Stimulated activated CD8-positive, alpha-beta memory T cell treated with anti-CD3 and anti-CD28 coated beads, Interleukin-15, amount 100 ng/mL, for 1 hour (primary cell): ENCODE results near the gene ZFPM1.
"Not testable (repeated sequence)": the region's sequence is repeated elsewhere in the genome, so short reads cannot be mapped to it uniquely, and the experiment has no call there.

Experiments used
- DNase-seq: peaks from one replicate; pipeline ENCODE4 v3.0.0-alpha.2; 2020; ENCODE audit warnings: low read depth

ZFPM1 gene

DNA sequence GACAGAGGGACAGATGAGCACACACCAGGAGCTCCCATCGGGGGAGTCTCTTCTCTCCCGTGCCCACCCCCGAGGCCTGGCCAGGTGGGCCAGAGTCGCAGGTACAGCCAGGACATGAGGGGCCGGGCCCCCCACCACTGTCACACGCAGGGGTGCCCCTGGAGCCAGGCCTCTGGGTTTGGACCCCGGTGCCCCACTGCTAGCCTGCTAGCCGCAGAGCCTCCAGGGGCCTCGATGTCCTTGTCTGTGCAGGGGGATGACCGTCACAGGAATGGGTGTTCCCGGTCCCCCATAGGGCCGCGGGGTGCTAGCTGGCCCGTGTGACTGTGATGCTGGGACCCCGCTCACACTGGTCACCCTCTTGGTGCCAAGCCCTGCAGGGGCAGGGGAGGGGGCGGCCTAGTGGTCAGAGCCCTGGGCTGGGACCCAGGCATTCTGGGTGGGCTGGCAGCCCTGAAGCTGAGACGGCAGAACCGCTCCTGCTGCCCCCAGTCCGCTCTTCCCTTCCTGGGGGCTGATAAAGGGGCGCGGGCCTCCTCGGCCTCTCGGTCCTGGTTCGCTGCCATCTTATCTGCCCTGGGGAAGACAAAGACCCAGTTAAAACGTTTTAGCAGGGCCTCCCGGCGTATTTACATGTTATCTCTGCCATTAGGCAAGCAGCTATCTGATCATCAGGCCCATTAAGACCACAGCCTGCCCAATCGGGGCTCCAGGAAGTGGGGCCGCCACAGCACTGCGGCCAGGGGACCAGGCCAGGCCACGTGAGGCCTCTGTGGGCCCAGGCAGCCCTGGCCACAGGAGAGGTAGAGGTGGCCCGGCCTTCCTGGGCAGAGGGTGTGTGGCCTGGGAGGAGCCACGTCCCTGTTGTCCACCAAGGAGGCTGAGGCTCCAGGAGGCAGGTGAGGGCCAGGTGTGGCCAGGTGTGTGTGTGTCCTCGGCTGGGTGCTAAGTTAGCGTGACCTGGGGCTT, 59.9 kb downstream of the ZFPM1 start:
- DNase-seq: no peak

DNA sequence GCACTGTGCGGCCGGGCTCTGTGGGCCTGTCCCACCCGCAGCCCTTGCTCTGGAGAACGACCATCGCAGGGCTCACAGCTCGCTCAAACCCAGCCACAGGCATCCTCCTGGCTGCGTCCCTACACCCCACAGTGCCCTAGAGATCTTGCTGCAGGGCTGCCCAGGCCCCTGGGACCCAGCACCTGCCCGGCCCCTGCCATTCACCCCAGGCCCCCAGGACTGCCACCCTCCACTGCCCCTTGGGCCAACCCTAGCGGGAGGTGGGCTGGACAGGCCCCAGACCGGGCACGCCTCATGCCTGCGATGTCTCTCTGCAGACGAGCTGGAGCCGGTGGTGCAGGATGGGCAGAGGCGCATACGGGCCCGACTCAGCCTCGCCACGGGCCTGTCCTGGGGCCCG, 61.0 kb downstream of the ZFPM1 start:
- no peak for DNase-seq

DNA sequence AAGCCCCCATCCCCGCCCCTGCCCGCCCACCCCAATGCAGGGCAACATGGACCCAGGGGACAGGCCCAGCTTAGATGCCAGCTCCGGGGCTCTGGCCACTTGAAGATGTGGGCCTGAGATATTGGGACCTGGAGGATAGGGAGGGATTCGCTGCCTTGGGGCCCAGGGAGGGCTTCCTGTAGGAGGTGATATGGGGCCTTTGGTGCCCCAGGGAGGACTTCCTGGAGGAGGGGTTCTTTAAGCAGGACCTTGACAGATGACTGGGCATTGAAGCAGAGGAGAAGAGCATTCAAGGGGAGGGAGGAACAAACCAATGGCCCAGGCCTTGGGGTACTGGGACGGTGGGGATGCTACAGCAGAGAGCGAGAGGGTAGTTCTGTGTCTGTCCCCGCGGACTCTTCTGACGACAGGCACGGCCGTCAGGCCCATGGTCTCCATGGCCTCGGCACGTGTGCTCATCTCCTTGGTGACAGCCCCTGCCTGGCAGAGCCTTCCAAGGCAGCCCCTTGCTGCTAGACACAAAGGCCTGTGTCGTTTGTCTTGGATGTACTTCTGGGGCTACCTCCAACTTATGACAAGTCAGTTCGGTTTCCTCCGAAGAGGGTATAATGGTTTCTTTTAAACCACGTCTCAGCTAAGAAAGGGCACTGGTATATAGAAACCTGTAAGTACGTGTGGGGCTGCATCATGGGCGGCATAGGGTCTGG, 61.6 kb downstream of the ZFPM1 start:
- DNase-seq: no peak

DNA sequence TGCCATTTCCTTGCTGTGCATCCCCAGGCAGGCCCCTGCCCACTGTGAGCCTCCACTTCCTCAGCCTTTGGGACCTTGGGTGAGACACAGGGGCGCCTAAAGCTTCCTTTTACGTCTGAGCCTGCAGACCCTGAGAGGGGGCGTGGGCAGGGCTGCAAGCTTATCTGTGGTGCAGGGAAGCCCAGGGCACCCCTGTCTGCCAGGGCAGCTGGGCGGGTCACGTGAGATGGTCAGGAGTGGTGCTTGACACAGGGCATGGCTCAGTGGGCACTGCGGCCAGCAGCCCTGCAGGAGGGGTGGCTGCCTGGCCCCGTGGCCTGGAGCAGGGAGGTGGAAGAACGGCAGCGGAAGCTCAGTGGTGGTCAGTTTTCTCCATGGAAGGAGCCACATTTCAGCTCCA, 62.3 kb downstream of the ZFPM1 start:
- no peak for DNase-seq

DNA sequence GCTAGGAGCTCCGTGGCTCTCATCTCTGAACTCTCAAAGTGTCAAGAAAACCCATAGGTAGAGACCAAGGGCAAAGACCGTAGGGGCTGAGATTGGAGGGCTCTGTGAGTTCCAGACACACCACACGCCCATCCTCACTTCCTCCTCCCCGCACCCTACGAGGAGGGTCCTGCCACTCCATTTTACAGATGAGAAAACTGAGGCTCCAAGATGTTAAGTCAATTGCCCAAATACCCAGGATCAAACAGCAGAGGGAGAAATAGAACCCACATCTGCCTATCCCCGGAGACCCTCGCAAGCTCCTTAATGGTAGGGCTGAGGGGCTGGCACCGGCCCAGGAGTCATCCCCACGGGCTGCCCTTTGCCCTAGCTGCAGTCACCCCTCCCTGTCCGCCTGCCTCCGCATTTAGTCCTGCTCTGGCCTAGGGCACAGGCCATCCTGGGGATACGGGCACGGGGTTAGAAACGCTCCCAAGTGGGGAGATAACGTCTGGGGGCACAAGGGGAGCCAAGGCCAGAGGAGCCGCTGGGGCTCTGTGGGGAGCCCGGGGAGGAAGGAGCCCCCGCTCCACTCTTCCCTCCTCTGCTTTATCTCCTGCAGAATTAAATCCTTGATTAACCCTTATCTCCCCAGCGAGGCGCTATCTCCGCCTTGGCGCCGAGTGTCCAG, 63.0 kb downstream of the ZFPM1 start:
- no peak for DNase-seq

DNA sequence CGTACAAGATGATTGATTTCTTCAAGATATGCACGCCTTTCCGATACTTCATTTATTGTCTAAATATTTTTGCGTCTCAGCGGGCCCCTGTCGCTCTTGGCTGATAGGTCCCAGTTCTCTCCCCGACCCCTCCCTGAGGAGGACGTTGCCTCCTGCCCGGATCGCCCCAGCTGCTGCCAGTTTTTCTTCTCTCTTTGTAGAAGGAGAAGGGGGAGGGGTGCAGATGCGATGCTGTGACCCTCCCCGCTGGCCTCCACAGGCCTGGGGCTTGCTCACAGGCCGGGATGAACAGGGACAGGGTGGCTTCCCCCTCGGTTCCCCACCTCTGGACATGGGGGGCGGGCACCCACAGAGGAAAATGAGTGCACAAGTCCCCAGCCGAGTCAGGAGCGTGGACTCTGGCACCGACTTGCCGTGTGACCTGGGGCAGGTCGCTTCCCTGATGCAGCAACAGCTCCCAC, 63.6 kb downstream of the ZFPM1 start:
- no peak for DNase-seq

DNA sequence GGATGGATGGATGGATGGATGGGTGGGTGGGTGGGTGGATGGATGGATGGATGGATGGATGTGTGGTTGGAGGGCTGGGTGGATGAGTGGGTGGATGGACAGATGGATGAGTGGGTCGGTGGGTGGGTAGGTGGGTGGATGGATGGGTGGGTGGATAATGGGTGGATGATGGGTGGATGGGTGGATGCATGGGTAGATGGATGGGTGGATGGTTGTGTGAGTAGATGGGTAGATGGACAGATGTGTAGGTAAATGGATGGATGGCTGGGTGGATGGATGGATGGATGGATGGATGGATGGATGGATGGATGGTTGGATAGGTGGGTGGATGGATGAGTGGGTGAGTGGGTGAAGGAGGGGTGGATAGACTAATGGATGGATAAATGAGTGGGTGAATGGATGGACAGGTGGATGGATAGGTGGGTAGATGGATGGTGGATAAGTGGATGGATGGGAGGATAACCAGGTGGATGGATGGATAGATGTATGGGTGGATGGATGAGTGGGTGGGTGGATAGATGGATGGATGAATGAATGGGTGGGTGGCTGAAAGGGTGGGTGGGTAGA, 64.2 kb downstream of the ZFPM1 start:
- DNase-seq: not testable (repeated sequence)

DNA sequence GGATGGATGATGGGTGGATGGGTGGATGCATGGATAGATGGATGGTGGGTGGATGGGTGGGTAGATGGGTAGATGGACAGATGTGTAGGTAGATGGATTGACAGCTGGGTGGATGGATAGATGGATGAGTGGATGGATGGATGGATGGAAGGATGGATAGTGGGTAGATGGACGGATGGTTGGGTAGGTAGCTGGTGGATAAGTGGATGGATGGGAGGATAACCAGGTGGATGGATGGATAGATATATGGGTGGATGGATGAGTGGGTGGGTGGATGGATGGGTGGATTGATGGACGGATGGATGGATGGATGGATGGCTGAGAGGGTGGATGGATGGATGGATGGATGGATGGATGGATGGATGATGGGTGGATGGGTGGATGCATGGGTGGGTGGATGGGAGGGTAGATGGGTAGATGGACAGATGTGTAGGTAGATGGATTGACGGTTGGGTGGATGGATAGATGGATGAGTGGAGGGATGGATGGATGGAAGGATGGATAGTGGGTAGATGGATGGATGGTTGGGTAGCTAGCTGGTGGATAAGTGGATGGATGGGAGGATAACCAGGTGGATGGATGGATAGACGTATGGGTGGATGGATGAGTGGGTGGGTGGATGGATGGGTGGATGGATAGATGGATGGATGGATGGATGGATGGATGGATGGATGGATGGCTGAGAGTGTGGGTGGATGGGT, 65.5 kb downstream of the ZFPM1 start:
- not testable (repeated sequence) for DNase-seq

DNA sequence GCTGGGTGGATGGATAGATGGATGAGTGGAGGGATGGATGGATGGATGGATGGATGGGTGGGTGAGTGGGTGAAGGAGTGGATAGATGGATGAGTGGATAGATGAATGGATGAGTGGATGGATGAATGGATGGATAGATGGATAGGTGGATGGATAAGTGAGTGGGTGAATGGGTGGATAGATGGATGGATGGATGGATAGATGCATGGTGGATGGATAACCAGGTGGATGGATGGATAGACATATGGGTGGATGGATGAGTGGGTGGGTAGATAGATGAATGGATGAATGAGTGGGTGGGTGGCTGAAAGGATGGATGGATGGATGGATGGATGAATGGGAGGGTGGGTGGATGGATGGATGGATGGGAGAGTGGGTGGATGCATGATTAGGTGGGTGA, 66.2 kb downstream of the ZFPM1 start:
- DNase-seq: no peak

DNA sequence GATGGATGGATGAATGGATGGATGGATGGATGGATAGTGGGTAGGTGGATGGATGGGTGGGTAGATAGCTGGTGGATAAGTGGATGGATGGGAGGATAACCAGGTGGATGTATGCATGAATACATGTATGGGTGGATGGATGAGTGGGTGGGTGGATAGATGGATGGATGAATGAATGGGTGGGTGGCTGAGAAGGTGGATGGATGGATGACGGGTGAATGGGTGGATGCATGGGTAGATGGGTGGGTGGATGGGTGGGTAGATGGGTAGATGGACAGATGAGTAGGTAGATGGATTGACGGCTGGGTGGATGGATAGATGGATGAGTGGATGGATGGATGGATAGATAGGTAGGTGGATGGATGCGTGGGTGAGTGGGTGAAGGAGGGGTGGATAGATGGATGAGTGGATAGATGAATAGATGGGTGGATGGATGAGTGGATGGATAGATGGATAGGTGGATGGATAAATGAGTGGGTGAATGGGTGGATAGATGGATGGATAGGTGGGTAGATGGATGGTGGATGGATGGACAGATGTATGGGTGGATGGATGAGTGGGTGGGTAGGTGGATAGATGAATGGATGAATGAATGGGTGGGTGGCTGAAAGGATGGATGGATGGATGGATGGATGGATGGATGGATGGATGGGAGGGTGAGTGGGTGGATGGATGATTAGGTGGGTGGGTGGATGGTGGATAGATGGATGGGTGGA, 67.0 kb downstream of the ZFPM1 start:
- DNase-seq: no peak

DNA sequence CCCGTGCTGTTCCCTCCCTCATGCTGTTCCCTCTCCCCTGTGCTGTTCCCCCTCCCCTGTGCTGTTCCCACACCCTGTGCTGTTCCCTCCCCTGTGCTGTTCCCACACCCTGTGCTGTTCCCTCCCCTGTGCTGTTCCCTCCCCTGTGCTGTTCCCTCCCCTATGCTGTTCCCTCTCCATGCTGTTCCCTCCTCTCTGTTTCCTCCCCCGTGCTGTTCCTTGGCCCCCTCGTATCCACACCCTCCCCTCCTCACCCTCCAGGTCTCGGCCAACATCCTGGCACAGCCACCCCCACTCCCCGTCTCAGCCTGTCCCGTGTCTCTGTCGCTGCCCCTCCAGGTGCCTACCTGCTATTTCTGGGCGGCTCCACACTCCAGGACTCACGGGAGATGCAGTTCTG, 68.6 kb downstream of the ZFPM1 start:
- no peak for DNase-seq

DNA sequence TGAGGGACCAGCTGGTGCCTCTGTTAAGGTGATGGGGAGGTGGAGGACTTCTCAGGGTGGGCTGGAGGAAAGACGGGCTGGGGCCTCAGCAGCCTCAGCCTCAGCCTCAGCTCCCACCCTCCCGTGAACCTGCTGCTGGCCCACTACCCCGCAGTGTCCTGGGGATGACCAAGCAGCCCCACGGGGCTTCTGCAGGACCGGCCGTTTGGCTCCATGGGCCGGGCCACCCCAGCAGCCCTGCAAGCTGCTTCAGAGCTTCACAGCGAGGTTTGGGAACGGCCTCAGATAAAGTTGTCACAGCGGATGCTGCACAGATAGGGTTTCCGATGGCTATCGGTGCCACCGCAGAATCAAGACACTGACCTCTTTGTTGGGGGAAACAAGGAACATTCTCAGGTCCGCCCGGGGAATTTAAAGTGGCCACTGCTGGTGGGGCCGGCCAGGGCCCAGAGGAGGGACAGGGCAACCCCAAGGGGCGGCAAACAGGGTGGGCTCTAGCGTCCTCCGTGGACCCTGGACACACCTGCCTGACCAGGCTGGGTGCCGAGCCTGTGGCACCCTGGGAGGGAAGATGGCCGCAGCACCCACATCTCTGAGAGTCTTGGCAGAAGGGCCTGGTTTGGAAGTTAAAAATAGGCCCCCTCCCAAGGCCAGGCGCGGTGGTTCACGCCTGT, 69.3 kb downstream of the ZFPM1 start:
- DNase-seq: no peak

DNA sequence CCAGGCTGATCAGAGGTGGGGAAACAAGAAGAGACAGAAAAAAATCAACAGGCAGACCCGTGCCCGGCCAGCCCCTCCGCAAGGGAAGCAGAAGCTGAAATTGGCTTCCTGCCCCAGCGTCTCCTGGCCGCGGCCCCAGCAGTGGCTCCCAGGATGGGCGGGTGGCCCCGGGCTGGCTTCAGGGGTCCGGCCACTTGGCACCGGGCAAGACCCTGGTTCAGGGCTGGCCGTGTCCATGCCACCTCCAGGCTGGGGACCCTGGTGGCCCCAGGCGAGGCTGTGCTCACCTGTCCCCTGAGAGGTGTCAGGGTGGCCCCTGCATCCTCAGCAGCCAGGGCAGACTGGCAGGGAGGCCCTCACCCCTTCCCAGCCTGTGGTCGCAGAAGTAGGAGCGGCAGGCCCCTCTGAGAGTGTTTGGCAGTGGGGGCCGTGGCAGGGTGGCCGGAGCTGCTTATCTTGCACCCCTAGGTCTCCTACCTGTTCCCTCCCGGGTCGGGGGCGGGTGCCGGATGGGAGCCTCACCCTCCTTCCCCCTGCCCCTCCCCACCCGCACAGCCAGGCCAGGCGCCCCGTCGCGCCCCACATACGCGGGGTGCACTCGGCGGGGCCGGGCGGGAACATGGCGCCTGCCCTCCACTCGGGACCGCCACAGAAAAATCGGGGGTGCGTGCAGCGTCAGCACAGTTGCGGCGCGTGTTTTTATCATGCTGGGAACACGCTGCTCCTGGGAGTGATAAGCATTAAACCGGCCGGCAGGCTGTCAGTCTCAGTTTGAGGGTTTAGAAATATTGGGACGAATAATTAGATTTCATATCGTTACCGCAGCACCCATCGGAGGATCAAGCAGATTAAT, 70.5 kb downstream of the ZFPM1 start:
- no peak for DNase-seq

DNA sequence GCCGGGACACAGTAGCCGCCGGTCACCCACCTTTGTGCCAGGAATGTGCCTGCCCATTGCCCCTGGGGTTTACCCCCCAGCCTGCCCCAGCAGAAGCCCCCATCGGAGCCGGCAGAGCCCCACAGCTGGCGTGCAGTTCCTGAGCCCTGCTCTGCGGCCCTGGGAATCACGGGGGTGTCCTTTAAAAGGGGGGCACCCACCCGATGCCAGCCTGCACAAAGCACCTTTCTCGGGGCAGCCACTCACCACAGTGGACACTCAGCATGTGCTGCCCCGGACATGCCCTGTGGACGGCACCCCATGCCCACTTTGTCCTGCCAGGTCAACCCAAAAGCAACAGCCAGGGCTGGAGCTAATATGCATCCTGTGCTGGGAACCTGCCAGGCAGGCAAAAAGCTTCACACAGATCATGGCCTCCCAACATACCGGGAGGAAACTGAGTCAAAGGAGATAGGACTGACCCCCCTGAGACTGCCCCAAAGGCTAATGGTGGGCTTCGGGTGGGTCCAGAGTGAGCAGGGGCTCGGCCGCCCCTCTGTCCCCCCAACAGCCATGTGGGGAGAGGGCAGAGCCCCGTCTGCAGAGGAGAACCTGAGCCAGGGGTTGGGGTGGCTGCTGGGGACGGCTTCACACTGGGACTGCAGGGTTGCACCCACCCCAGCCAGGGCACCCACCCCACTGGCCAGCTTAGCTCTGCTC, 71.3 kb downstream of the ZFPM1 start:
- no peak for DNase-seq

DNA sequence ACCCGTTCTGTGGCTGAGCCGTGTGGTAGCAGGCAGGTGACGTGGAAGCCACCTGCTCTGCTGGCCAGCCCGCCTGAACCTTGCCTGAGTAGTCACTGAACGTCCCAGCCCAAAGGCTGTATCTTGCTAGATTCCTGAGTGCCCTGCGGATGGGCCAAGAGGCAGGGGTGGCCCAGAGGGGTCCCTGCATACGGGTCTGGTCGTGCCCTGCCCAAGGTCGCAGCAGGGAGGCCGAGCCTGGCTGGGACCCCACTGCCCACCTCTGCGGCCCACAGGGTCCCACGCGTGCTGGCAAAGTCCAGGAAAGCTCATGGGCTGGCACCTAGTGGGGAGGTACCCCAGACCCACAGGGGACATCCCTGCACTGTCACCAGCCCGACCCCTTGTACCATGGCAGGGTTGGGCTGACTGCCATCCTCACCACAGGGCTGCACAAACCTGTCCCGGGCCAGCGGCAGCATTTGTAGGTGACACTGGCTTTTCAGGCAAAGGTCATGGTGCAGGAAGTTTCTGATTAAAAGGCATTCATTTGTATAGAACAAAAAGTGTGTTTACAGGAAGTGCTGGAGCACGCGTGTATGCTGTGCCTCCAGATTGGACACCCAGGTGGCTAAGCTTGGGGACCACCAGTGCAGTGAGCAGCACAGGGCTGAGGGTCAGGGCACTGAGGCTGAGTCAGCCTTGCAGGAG, 72.0 kb downstream of the ZFPM1 start:
- no peak for DNase-seq

DNA sequence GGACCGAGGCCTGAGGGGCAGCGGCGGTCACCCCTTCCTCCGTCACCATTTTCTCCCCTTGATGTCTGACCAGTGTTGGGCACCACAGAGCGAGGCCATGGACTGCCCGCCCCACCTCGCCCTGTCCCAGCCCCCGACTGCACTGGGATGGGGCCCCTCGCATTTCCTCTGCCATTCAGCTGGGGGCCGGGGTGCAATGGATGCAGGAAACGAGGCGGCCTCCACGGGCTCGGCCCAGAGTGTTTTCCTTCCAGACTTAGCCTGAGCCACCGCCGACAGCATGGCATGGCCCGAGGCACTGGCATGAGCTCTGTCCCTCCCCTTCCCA, 72.5 kb downstream of the ZFPM1 start:
- DNase-seq: no peak

DNA sequence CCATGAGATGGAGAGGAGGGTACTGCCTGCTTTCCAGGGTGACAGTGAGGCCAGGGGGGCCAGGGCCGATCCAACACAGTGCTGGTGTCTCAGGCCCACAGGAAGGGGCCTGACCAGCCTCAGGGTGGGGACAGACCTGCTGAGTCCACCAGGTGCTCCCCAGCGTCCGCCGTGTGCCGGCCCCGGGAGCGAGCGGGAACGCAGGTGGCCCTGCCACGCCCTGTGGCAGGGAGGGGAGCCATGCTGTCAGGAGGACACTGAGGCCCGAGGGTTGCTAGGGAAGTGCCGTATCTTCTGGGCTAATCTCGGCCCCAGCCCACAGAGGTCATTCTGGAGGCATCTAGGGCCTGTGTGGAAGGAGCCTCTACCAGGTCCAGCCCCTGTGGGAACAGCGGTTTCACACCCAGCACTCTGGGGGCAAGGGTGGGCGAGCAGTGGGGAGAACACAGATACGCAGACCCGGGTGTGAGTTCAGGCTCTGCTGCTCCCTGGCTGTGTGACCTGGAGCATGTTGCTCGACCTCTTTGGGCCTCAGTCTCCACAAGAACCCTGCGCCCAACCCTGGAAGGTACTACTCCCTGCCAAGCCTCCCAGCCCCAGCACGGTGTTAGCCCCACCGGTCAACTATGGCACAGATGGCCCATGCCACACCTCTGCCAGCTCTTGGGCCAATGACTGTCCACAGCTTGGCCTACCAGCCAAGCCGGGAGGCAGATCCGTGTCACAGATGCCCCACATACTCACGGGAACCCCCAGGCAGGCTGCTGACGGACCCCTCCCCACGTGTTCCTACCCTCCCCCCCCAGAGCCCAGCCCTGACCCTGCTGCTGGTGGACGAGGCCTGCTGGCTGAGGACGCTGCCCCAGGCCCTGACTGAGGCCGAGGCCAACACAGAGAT, 73.2 kb downstream of the ZFPM1 start:
- no peak for DNase-seq

DNA sequence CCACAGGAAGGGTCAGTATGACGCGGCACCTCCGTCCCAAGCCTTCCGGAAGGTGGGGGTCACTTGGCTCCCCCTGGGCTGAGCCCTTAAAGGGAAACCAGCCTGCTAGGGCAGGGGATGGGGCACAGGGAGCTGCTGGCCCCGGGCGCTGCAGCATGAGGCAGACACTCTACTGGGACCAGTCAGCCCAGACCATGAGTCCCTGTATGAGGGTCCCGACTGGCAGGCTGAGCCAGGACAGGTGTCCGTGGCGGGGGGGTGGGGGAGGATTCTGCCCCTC, 73.8 kb downstream of the ZFPM1 start:
- no peak for DNase-seq
